HEK293 (cell line): ENCODE data around the gene HAO2.

Source experiments
- CTCF ChIA-PET: fragments of 350-600 bp; formaldehyde crosslinking; extraction: SDS; loops from one replicate; lab custom pipeline; 2021; ENCODE audit warnings: antibody characterized with exemption; lab: Yijun Ruan, JAX
- POLR2A ChIA-PET: fragments of 300-600 bp; formaldehyde crosslinking; extraction: SDS; loops from one replicate; lab custom pipeline; 2020; ENCODE audit warnings: antibody characterized with exemption, inconsistent platforms; lab: Yijun Ruan, JAX
- H3K27ac ChIP-seq: fragments of 200-500 bp; sonication (Bioruptor generic); 2 replicates; pipeline ENCODE4 v1.5.1; 2014; ENCODE audit warnings: low read depth, low read length, control low read depth, inconsistent platforms; ENCODE audit errors: extremely low read depth
- H3K36me3 ChIP-seq, 2 experiments: fragments of 200-500 bp in 1 of 2; sonication (Bioruptor generic) in 1 of 2; 1 replicate in 1 of 2; 2 replicates in 1 of 2; pipeline ENCODE4 v1.5.1; 2014 to 2017; ENCODE audit warnings: inconsistent platforms in 2 of 2, low read length in 2 of 2; ENCODE audit not compliant: control insufficient read depth in 2 of 2, insufficient read depth in 1 of 2
- H3K4me1 ChIP-seq: fragments of 200-500 bp; sonication (Bioruptor generic); 2 replicates; pipeline ENCODE4 v1.5.1; 2014; ENCODE audit warnings: mild to moderate bottlenecking, low read length, inconsistent platforms; ENCODE audit not compliant: control insufficient read depth, insufficient read depth
- H3K4me3 ChIP-seq: 2 replicates; pipeline ENCODE4 v1.5.1; 2011; ENCODE audit warnings: low read depth, mild to moderate bottlenecking, control low read depth, low read length, moderate library complexity
- H3K9me3 ChIP-seq: fragments of 200-500 bp; sonication (Bioruptor generic); 2 replicates; pipeline ENCODE4 v1.5.1; 2014; ENCODE audit warnings: low read depth, low read length, inconsistent platforms; ENCODE audit not compliant: control insufficient read depth, insufficient read depth
- CTCF ChIP-seq: fragments of 450-650 bp; formaldehyde crosslinking; IDR thresholded peaks from 2 replicates; pipeline ENCODE4 v1.5.1; 2016; ENCODE audit warnings: missing biosample characterization, missing genetic modification characterization
- GLI2 ChIP-seq: fragments of 450-650 bp; formaldehyde crosslinking; IDR thresholded peaks from 2 replicates; pipeline ENCODE4; 2017; ENCODE audit warnings: missing biosample characterization, missing genetic modification characterization, low read depth, borderline replicate concordance
- RBAK ChIP-seq: fragments of 450-650 bp; formaldehyde crosslinking; IDR thresholded peaks from 2 replicates; pipeline ENCODE4 v1.5.1; 2016; ENCODE audit warnings: missing biosample characterization, missing genetic modification characterization
- ZBTB6 ChIP-seq: fragments of 450-650 bp; formaldehyde crosslinking; IDR thresholded peaks from 2 replicates; pipeline ENCODE4 v1.5.1; 2017; ENCODE audit warnings: missing biosample characterization, missing genetic modification characterization
- ZNF132 ChIP-seq: fragments of 450-650 bp; formaldehyde crosslinking; IDR thresholded peaks from 2 replicates; pipeline ENCODE4 v1.5.1; 2017; ENCODE audit warnings: missing biosample characterization, missing genetic modification characterization, borderline replicate concordance
- ZNF138 ChIP-seq: fragments of 450-650 bp; formaldehyde crosslinking; IDR thresholded peaks from 2 replicates; pipeline ENCODE4 v1.5.1; 2016; ENCODE audit warnings: missing biosample characterization, missing genetic modification characterization, borderline replicate concordance
- ZNF16 ChIP-seq: fragments of 450-650 bp; formaldehyde crosslinking; IDR thresholded peaks from 2 replicates; pipeline ENCODE4 v1.5.1; 2016; ENCODE audit warnings: low read depth, missing biosample characterization, missing genetic modification characterization
- ZNF2 ChIP-seq: fragments of 450-650 bp; formaldehyde crosslinking; IDR thresholded peaks from 2 replicates; pipeline ENCODE4 v1.5.1; 2016; ENCODE audit warnings: missing biosample characterization, missing genetic modification characterization
- ZNF449 ChIP-seq: fragments of 450-650 bp; formaldehyde crosslinking; IDR thresholded peaks from 2 replicates; pipeline ENCODE4 v1.5.1; 2017; ENCODE audit warnings: missing biosample characterization, mild to moderate bottlenecking, missing genetic modification characterization, moderate library complexity
- ZNF518A ChIP-seq: fragments of 450-650 bp; formaldehyde crosslinking; conservative IDR thresholded peaks from 2 replicates; pipeline ENCODE4 v1.5.1; 2016; ENCODE audit warnings: low read depth, missing biosample characterization, missing genetic modification characterization
- ZNF580 ChIP-seq: fragments of 450-650 bp; formaldehyde crosslinking; IDR thresholded peaks from 2 replicates; pipeline ENCODE4 v1.5.1; 2016; ENCODE audit warnings: missing biosample characterization, missing genetic modification characterization
- ZNF621 ChIP-seq: fragments of 450-650 bp; formaldehyde crosslinking; IDR thresholded peaks from 2 replicates; pipeline ENCODE4 v1.5.1; 2017; ENCODE audit warnings: missing biosample characterization, missing genetic modification characterization
- ZNF692 ChIP-seq: fragments of 450-650 bp; formaldehyde crosslinking; IDR thresholded peaks from 2 replicates; pipeline ENCODE4 v1.5.1; 2016; ENCODE audit warnings: missing biosample characterization, missing genetic modification characterization
- ZNF768 ChIP-seq: fragments of 450-650 bp; formaldehyde crosslinking; IDR thresholded peaks from 2 replicates; pipeline ENCODE4 v1.5.1; 2018; ENCODE audit warnings: missing biosample characterization, mild to moderate bottlenecking, missing genetic modification characterization

The HAO2 gene

GRCh38 chr1:119396982-119397381 is 28.4 kb downstream of the HAO2 start:
- Histone ChIP-seq H3K27ac (no peak overlapping the region), H3K4me1 (0 out of 2 replicates have a peak, but pooled peaks cover 2% of the 10 kb centered on the region), H3K36me3 (no peaks in the 10 kb centered on the region), H3K9me3 (no peaks in the 10 kb centered on the region), H3K4me3 (no peak overlapping the region)
- CTCF ChIA-PET = no interaction called here
- POLR2A ChIA-PET = no interaction called here
- TF ChIP-seq ZNF449 (tag by site-specific recombination) = no peak
- TF ChIP-seq ZNF692 (tag by site-specific recombination) = no peak
- no peak for TF ChIP-seq ZBTB6
- no peak for TF ChIP-seq RBAK (tag by site-specific recombination)
- no peak for TF ChIP-seq CTCF
- TF ChIP-seq ZNF132 (tag by site-specific recombination) = no peak
- no peak for TF ChIP-seq ZNF621 (tag by site-specific recombination)
- TF ChIP-seq ZNF518A (tag by site-specific recombination) = no peak
- TF ChIP-seq ZNF138 (tag by site-specific recombination) = no peak
- no peak for TF ChIP-seq ZNF2 (tag by site-specific recombination)
- TF ChIP-seq ZNF768 = no peak
- no peak for TF ChIP-seq ZNF580 (tag by site-specific recombination)

- no peak overlapping the region for H3K4me3 ChIP-seq
- TF ChIP-seq GLI2 (tag by site-specific recombination) (no peak), ZNF16 (no peak)
- TF ChIP-seq, all 188 proteins: peak for 0
- CTCF ChIA-PET = interaction anchor here (0.6 kb wide), 2 partner anchors 12 to 111 kb away, joined by 3 read pairs; no protein-coding TSS in a partner anchor
- H3K4me1 ChIP-seq = 0 out of 2 replicates have a peak, but pooled peaks cover 2% of the 10 kb centered on the region
- H3K9me3 ChIP-seq = no peaks in the 10 kb centered on the region
- POLR2A ChIA-PET = no interaction called here
- H3K36me3 ChIP-seq = no peaks in the 10 kb centered on the region
- no peak overlapping the region for H3K27ac ChIP-seq
These were observed 29.4 kb downstream of the HAO2 start for GRCh38 chr1:119397986-119398385.
